H1 (cell line): Measurements from ENCODE around the gene TBC1D9. TPM values are rescaled to one million over a fixed set of nuclear protein-coding genes. Genes with fewer than 3 reads are reported as not detected.

Source experiments
- CTCF ChIA-PET: fragments of 300-600 bp; sonication (Branson Sonifier 250); formaldehyde crosslinking; loops from one replicate; lab custom pipeline; 2021; ENCODE audit not compliant: partially characterized antibody; lab: Charles Lee
- POLR2A ChIA-PET: fragments of 300-600 bp; sonication (Branson Sonifier 250); formaldehyde crosslinking; loops from one replicate; lab custom pipeline; 2021; ENCODE audit warnings: inconsistent platforms; ENCODE audit not compliant: partially characterized antibody; lab: Charles Lee
- DNase-seq, 2 experiments: peaks; one replicate each; pipeline versions ENCODE4 v3.0.0 to v3.0.0-alpha.2; 2010 to 2022; ENCODE audit warnings: low spot score in 2 of 2, low read depth in 1 of 2, mixed read lengths in 1 of 2
- FAIRE-seq: peaks from 2 replicates; lab custom pipeline; 2011; peaks lifted over from hg19 to GRCh38; lab: Jason Lieb, UNC
- H2AFZ ChIP-seq: 2 replicates; pipeline ENCODE4 v1.8.1; 2012; ENCODE audit warnings: low read length, inconsistent platforms
- H2AK5ac ChIP-seq: 2 replicates; pipeline ENCODE4 v1.6.1; 2013; ENCODE audit warnings: low read depth, low read length
- H2BK120ac ChIP-seq: replicated peaks from 2 replicates; pipeline ENCODE3; 2013; ENCODE audit warnings: low read depth, low read length, inconsistent platforms
- H2BK12ac ChIP-seq: 2 replicates; pipeline ENCODE4 v1.6.1; 2013; ENCODE audit warnings: low read depth, low read length
- H2BK15ac ChIP-seq: 2 replicates; pipeline ENCODE4 v1.6.1; 2013; ENCODE audit warnings: low read length
- H2BK20ac ChIP-seq: 2 replicates; pipeline ENCODE4 v1.6.1; 2013; ENCODE audit warnings: low read length
- H2BK5ac ChIP-seq: 2 replicates; pipeline ENCODE4 v1.6.1; 2013; ENCODE audit warnings: low read depth, low read length
- H3K14ac ChIP-seq: 2 replicates; pipeline ENCODE4 v1.6.1; 2013; ENCODE audit warnings: inconsistent platforms; ENCODE audit not compliant: insufficient read length
- H3K18ac ChIP-seq: 2 replicates; pipeline ENCODE4 v1.6.1; 2013; ENCODE audit warnings: low read length; ENCODE audit errors: extremely low read depth
- H3K23ac ChIP-seq: 2 replicates; pipeline ENCODE4 v1.6.1; 2013; ENCODE audit warnings: inconsistent platforms; ENCODE audit not compliant: insufficient read length
- H3K23me2 ChIP-seq: 2 replicates; pipeline ENCODE4 v1.6.1; 2013; ENCODE audit warnings: low read depth, low read length
- H3K27ac ChIP-seq: 2 replicates; pipeline ENCODE4 v1.6.1; 2011; ENCODE audit warnings: low read depth, low read length, inconsistent platforms
- H3K27me3 ChIP-seq, 4 experiments: replicated peaks in 1 of 4; 1 replicate in 1 of 4; 2 replicates in 3 of 4; pipeline versions ENCODE4 v1.6.1 to v1.8.1; 2011 to 2013; ENCODE audit warnings: low read length in 3 of 4, mild to moderate bottlenecking in 3 of 4, inconsistent platforms in 2 of 4, mixed read lengths in 2 of 4, moderate library complexity in 1 of 4; ENCODE audit not compliant: control insufficient read depth in 3 of 4, insufficient read depth in 3 of 4; ENCODE audit errors: extremely low read depth in 1 of 4
- H3K36me3 ChIP-seq, 4 experiments: 2 replicates each; pipeline versions ENCODE4 v1.6.1 to v1.8.1; 2011 to 2013; ENCODE audit warnings: mild to moderate bottlenecking in 4 of 4, low read length in 3 of 4, moderate library complexity in 2 of 4, control low read depth in 1 of 4, inconsistent platforms in 1 of 4; ENCODE audit not compliant: insufficient read depth in 4 of 4, control insufficient read depth in 2 of 4
- H3K4ac ChIP-seq: replicated peaks from 2 replicates; pipeline ENCODE3; 2013; ENCODE audit warnings: low read length, low read depth, mixed read lengths, inconsistent platforms; ENCODE audit not compliant: insufficient read length
- H3K4me1 ChIP-seq, 4 experiments: replicated peaks in 1 of 4; 1 replicate in 1 of 4; 2 replicates in 3 of 4; pipeline versions ENCODE4 v1.6.1 to v1.8.1; 2011 to 2013; ENCODE audit warnings: low read length in 3 of 4, inconsistent platforms in 2 of 4, mixed read lengths in 1 of 4; ENCODE audit not compliant: insufficient read depth in 4 of 4, control insufficient read depth in 3 of 4
- H3K4me2 ChIP-seq, 2 experiments: 2 replicates each; pipeline versions ENCODE4 v1.6.1 to v1.8.1; 2011 to 2013; ENCODE audit warnings: low read depth in 2 of 2, low read length in 2 of 2, control low read depth in 1 of 2, inconsistent platforms in 1 of 2, mild to moderate bottlenecking in 1 of 2; ENCODE audit not compliant: insufficient read depth in 1 of 2
- H3K4me3 ChIP-seq, 4 experiments: fragments of 200-600, 300-600 bp in 1 of 4; sonication (generic), shearing (Covaris generic), sonication (Bioruptor Twin) in 1 of 4; 2 replicates each; pipeline versions ENCODE4 v1.5.1 to v1.8.1; 2011 to 2016; ENCODE audit warnings: low read length in 4 of 4, low read depth in 3 of 4, control low read depth in 2 of 4, inconsistent platforms in 2 of 4, mild to moderate bottlenecking in 2 of 4, mixed read lengths in 1 of 4, moderate library complexity in 1 of 4; ENCODE audit not compliant: insufficient read depth in 2 of 4; ENCODE audit errors: extremely low read depth in 1 of 4
- H3K56ac ChIP-seq: replicated peaks from 2 replicates; pipeline ENCODE3; 2013; ENCODE audit warnings: low read depth, mild to moderate bottlenecking, mixed read lengths, low read length, inconsistent platforms; ENCODE audit not compliant: insufficient read length
- H3K79me1 ChIP-seq: 2 replicates; pipeline ENCODE4 v1.6.1; 2013; ENCODE audit warnings: low read depth, low read length, control low read depth
- H3K79me2 ChIP-seq, 2 experiments: 2 replicates each; pipeline versions ENCODE4 v1.6.1 to v1.8.1; 2012 to 2013; ENCODE audit warnings: low read length in 2 of 2, mild to moderate bottlenecking in 2 of 2, inconsistent platforms in 1 of 2; ENCODE audit not compliant: insufficient read depth in 2 of 2, control insufficient read depth in 1 of 2
- H3K9ac ChIP-seq, 4 experiments: replicated peaks in 1 of 4; 1 replicate in 1 of 4; 2 replicates in 3 of 4; pipeline versions ENCODE4 v1.6.1 to v1.8.1; 2011 to 2013; ENCODE audit warnings: low read depth in 3 of 4, low read length in 3 of 4, control low read depth in 2 of 4, mild to moderate bottlenecking in 2 of 4, moderate library complexity in 2 of 4, inconsistent platforms in 1 of 4; ENCODE audit errors: extremely low read depth in 1 of 4
- H3K9me3 ChIP-seq, 2 experiments: 2 replicates each; pipeline versions ENCODE4 v1.6.1 to v1.8.1; 2012 to 2013; ENCODE audit warnings: mild to moderate bottlenecking in 2 of 2, moderate library complexity in 2 of 2, control low read depth in 1 of 2, inconsistent platforms in 1 of 2, low read depth in 1 of 2, low read length in 1 of 2, mixed read lengths in 1 of 2; ENCODE audit not compliant: insufficient read depth in 2 of 2
- H4K20me1 ChIP-seq, 2 experiments: replicated peaks in 1 of 2; 2 replicates each; pipeline versions ENCODE3 to v1.8.1; 2011 to 2013; ENCODE audit warnings: inconsistent platforms in 2 of 2, low read length in 2 of 2, mild to moderate bottlenecking in 1 of 2; ENCODE audit not compliant: insufficient read depth in 2 of 2, control insufficient read depth in 1 of 2
- H4K5ac ChIP-seq: 2 replicates; pipeline ENCODE4 v1.6.1; 2013; ENCODE audit warnings: low read length, low read depth, mixed read lengths, inconsistent platforms; ENCODE audit not compliant: insufficient read length
- H4K8ac ChIP-seq: 2 replicates; pipeline ENCODE4 v1.8.0; 2013; ENCODE audit warnings: mild to moderate bottlenecking, moderate library complexity, low read length, inconsistent platforms; ENCODE audit not compliant: insufficient read depth; ENCODE audit errors: extremely low read depth
- H4K91ac ChIP-seq: replicated peaks from 2 replicates; pipeline ENCODE3; 2013; ENCODE audit warnings: low read length, mixed read lengths, inconsistent platforms; ENCODE audit not compliant: insufficient read length
- BCL11A ChIP-seq, 2 experiments: IDR thresholded peaks; one replicate each; pipeline ENCODE4 v1.6.1; 2011; ENCODE audit warnings: low read depth in 2 of 2, low read length in 2 of 2, mild to moderate bottlenecking in 2 of 2
- CBX8 ChIP-seq: fragments of 300-800, 300-1000 bp; sonication (generic); IDR thresholded peaks from 2 replicates; pipeline ENCODE4 v1.7.1; 2016; ENCODE audit warnings: low read depth, low read length, borderline replicate concordance
- EGR1 ChIP-seq: IDR thresholded peaks from 2 replicates; pipeline ENCODE4 v1.6.1; 2011; ENCODE audit warnings: low read depth, low read length, borderline replicate concordance
- KDM1A ChIP-seq: fragments of 200-600, 300-600 bp; sonication (generic); IDR thresholded peaks from 2 replicates; pipeline ENCODE4 v1.7.1; 2016; ENCODE audit warnings: mild to moderate bottlenecking, low read length, borderline replicate concordance
- POLR2AphosphoS5 ChIP-seq: IDR thresholded peaks from 2 replicates; pipeline ENCODE4 v1.6.1; 2011; ENCODE audit warnings: low read depth, low read length
- RAD21 ChIP-seq, 2 experiments: IDR thresholded peaks in 1 of 2; conservative IDR thresholded peaks in 1 of 2; 2 replicates each; pipeline ENCODE4 v1.6.1; 2011; ENCODE audit warnings: low read depth in 2 of 2, low read length in 2 of 2, improper control_type of control experiment in 1 of 2, inconsistent platforms in 1 of 2, mild to moderate bottlenecking in 1 of 2, moderate library complexity in 1 of 2
- SIN3A ChIP-seq, 2 experiments: IDR thresholded peaks in 1 of 2; conservative IDR thresholded peaks in 1 of 2; 2 replicates each; pipeline ENCODE4 v1.6.1; 2011 to 2012; ENCODE audit warnings: low read length in 2 of 2, improper control_type of control experiment in 1 of 2, low read depth in 1 of 2, mild to moderate bottlenecking in 1 of 2
- SIX5 ChIP-seq: IDR thresholded peaks from 2 replicates; pipeline ENCODE4 v1.6.1; 2011; ENCODE audit warnings: mild to moderate bottlenecking, low read depth, low read length
- TAF7 ChIP-seq: optimal IDR thresholded peaks from 2 replicates; pipeline ENCODE3; 2011; ENCODE audit warnings: low read depth, mild to moderate bottlenecking, inconsistent platforms, low read length, moderate library complexity, borderline replicate concordance
- USF2 ChIP-seq: IDR thresholded peaks from 2 replicates; pipeline ENCODE4 v1.6.1; 2011; ENCODE audit warnings: low read length, improper control_type of control experiment
- WGBS, 2 experiments: shearing (Covaris generic) in 1 of 2; methylation state at CpG; one replicate each; pipeline versions ENCODE4 v1.1.6 to v1.1.7; 2013 to 2015; ENCODE audit warnings: low lambda C conversion rate in 2 of 2, mixed read lengths in 2 of 2, inconsistent platforms in 1 of 2, low coverage in 1 of 2, missing lambda C conversion rate in 1 of 2; ENCODE audit not compliant: insufficient replicate concordance in 2 of 2, insufficient coverage in 1 of 2, insufficient read length in 1 of 2; ENCODE audit errors: extremely low coverage in 1 of 2, missing lambda C conversion rate in 1 of 2; 5-methylcytosine and 5-hydroxymethylcytosine counted together
- polyA plus RNA-seq, 7 experiments: library from polyadenylated mRNA; depleted of rRNA in 3 of 7; stranded (reverse) in 5 of 7; unstranded in 2 of 7; fragments of >200 nt in 5 of 7; fragments of 200-250 nt in 2 of 7; gene quantifications; 1 replicate in 5 of 7; 2 replicates in 1 of 7; 4 replicates in 1 of 7; pipeline versions ENCODE4 v1.2.1 to v1.2.3, GENCODE V29; 2011 to 2013; ENCODE audit warnings: missing spikeins in 2 of 7, mixed read lengths in 2 of 7
- total RNA-seq: library from RNA; stranded (reverse); fragmentation: NEBNext Ultra II Directional; extraction: Animal tissue kit (Norgen Biotek cat#: 25700); gene quantifications from 2 replicates; pipeline ENCODE4 v1.2.1, GENCODE V29; 2021

Gene TBC1D9
- total and polyA plus RNA-seq, 2 of the 8 experiments (the other 6 are each of a cell fraction or from before 2014, with no cell fraction given): 0.94 to 1.0 TPM

DNA sequence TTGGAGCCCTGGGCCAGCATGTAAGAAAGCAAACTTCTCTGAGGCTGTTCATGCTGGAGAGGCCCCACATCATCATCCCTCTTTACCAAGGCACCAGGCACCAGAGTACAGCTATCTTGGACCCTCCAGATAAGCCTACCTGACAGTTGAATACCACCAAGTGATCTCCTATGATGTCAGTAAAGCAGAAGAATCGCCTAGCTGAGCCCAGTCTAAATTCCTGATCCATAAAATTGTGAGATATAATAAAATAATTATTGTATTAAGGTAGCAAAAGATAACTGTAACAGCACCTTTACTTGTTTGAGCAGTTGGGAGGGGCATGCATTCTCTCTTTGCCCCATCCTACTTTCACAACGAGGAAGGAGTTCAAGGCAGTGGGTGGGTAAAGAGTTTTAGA is 184.6 kb downstream of the TBC1D9 start:
- no peaks in the 10 kb centered on the region for H3K79me2 ChIP-seq
- peaks cover 0 to 8% (median 3%) of the 10 kb centered on the region in 4 experiments; a peak in 3 of 7 replicates for H3K4me1 ChIP-seq
- H2BK15ac ChIP-seq: no peak overlapping the region
- no peak overlapping the region for H3K18ac ChIP-seq
- H3K14ac ChIP-seq: no peak overlapping the region
- no peaks in the 10 kb centered on the region for H3K79me1 ChIP-seq
- H3K36me3 ChIP-seq: no peaks in the 10 kb centered on the region
- H4K91ac ChIP-seq: no peak overlapping the region
- no peak overlapping the region for H4K8ac ChIP-seq
- H3K56ac ChIP-seq: no peak overlapping the region
- no peak overlapping the region for H2AK5ac ChIP-seq
- H2BK120ac ChIP-seq: no peak overlapping the region
- WGBS, 2 experiments: 86% methylated on average over 2 of the region's 2 CpGs; no CpG with 5 or more reads in 1 of the 2 experiments
- H2BK5ac ChIP-seq: no peak overlapping the region
- ChIA-PET CTCF (interaction anchor here (0.6 kb wide), 1 partner anchor 241 kb away, joined by 3 read pairs; no protein-coding TSS in a partner anchor), POLR2A (no interaction called here)
- H4K20me1 ChIP-seq: no peaks in the 10 kb centered on the region
- no peak overlapping the region for H3K4me2 ChIP-seq
- no peak overlapping the region for H2BK12ac ChIP-seq
- no peak overlapping the region for H3K27ac ChIP-seq
- H3K23me2 ChIP-seq: peaks cover 10% of the 10 kb centered on the region
- H2BK20ac ChIP-seq: no peak overlapping the region
- H3K23ac ChIP-seq: no peak overlapping the region
- H3K27me3 ChIP-seq: peaks cover 27 to 45% (median 39%) of the 10 kb centered on the region in 4 experiments
- H3K4me3 ChIP-seq: no peak overlapping the region
- no peak overlapping the region for H2AFZ ChIP-seq
- TF ChIP-seq TAF7 (no peak), USF2 (no peak), EGR1 (no peak), SIX5 (no peak), RAD21 (IDR thresholded peaks at IDR 0.05 in 1 of 2, conservative IDR thresholded peaks at IDR 0.05 in 1 of 2; ENCODE audit: low read depth in 2 of 2, low read length in 2 of 2) (no peak), SIN3A (conservative IDR thresholded peaks at IDR 0.05 in 1 of 2, IDR thresholded peaks at IDR 0.05 in 1 of 2; ENCODE audit: low read depth in 1 of 2, low read length in 2 of 2) (no peak), BCL11A (IDR thresholded peaks at IDR 0.05; ENCODE audit: low read depth in 2 of 2, low read length in 2 of 2) (no peak), POLR2AphosphoS5 (no peak), KDM1A (no peak), CBX8 (no peak)
- DNase-seq (no peak), FAIRE-seq (no peak)
- H3K9me3 ChIP-seq: peaks cover 0 to 3% of the 10 kb centered on the region in 2 experiments; a peak in 1 of 4 replicates
- no peak overlapping the region for H4K5ac ChIP-seq
- no peak overlapping the region for H3K9ac ChIP-seq
- no peak overlapping the region for H3K4ac ChIP-seq
